D721Med (cell line): ENCODE measurements around the gene POLR2I.

Experiments
- DNase-seq: peaks from one replicate; pipeline ENCODE4 v3.0.0; 2011; ENCODE audit warnings: low spot score; ENCODE audit not compliant: insufficient read length
- FAIRE-seq: peaks from 2 replicates; lab custom pipeline; 2011; peaks lifted over from hg19 to GRCh38; lab: Jason Lieb, UNC
- TF ChIP-seq, protein P1 (sequence below): IDR thresholded peaks from 2 replicates; pipeline ENCODE4 v1.5.1; 2012; ENCODE audit warnings: mild to moderate bottlenecking, control low read depth; ENCODE audit not compliant: insufficient read depth; ENCODE audit errors: missing control alignments

POLR2I gene

DNA sequence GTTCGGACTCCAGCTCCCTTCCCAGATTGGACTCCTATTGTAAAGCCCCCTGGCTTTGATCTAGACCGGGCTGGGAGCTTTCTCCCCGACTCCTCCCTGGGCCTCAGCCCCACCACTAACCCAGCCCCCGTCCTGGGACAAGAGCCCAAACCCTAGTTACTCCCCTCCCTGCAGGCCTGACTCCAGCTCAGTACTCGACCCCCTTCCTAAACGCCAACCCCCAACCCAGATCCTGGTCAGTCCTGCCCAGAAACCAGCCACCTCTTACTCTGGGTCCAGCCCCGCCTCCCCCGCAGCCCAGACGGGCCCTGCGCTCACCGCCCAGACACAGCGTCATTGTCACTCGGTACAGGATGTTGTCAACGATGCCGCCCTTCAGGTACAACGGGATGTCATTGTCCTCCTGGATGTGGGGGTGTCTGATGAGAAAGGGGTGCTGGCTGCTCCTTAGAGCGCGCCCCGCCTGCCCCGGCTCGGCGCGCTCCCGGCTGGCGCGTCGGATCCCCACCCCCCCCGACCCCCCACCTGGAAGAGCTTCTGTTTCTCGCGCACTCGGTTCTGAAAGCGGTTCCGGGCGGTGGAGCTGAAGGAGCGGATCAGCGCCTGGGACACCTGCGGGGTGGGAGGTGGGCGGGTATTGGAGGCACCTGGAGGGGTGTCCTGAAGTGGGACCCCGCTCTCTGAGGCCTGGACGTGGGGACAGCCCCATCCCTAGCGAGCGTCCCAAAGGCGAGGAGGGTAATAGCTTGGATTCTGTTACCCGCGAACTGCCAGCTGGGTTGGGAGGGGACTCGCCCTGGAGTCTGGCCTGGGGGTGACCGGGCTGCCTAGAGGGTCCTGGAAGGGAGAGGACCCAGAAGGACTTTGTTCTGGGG lies 36.7 kb upstream of the POLR2I start:
- no peak for DNase-seq
- no peak for FAIRE-seq
- TF ChIP-seq, protein P1, sequence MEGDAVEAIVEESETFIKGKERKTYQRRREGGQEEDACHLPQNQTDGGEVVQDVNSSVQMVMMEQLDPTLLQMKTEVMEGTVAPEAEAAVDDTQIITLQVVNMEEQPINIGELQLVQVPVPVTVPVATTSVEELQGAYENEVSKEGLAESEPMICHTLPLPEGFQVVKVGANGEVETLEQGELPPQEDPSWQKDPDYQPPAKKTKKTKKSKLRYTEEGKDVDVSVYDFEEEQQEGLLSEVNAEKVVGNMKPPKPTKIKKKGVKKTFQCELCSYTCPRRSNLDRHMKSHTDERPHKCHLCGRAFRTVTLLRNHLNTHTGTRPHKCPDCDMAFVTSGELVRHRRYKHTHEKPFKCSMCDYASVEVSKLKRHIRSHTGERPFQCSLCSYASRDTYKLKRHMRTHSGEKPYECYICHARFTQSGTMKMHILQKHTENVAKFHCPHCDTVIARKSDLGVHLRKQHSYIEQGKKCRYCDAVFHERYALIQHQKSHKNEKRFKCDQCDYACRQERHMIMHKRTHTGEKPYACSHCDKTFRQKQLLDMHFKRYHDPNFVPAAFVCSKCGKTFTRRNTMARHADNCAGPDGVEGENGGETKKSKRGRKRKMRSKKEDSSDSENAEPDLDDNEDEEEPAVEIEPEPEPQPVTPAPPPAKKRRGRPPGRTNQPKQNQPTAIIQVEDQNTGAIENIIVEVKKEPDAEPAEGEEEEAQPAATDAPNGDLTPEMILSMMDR, result no peak

DNA sequence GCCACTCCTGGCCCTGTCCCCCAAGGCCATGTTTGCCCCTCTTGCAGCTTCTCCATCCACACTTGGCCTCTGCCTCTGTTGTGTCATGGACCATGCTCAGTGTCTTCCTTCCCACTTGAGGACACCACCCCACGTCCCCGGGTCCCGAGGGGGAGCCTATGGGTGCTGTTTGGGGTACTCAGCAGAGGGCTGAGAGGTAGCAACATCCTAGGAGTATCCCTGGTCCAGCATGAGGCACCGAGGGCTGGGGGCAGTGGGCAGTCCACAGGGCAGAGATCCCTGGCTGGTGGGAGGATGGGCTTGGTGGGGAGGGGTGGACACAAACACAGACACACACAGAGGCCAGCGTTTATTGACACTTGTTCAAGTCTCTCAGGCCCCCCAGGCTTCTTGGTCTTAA lies 35.9 kb upstream of the POLR2I start:
- DNase-seq (no peak), FAIRE-seq (no peak)
- TF ChIP-seq, protein P1, result no peak

DNA sequence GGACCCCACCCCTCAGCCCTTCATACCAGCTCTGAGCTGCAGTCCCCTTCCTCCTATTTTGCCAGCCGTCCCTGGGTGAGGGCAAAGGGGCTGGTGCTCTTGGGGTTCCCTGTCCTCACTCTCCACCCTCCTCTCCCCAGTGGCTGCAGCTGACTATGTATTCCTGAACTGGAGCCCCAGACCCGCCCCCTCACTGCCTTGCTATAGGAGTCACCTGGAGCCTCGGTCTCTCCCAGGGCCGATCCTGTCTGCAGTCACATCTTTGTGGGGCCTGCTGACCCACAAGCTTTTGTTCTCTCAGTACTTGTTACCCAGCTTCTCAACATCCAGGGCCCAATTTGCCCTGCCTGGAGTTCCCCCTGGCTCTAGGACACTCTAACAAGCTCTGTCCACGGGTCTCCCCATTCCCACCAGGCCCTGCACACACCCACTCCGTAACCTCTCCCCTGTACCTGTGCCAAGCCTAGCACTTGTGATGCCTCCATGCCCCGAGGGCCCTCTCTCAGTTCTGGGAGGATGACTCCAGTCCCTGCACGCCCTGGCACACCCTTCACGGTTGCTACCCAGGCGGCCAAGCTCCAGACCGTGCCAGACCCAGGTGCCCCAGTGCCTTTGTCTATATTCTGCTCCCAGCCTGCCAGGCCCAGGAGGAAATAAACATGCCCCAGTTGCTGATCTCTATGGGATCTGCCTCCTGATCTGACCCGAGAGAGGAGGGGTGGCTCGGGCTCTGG lies 35.2 kb upstream of the POLR2I start:
- TF ChIP-seq, protein P1, result no peak
- DNase-seq (no peak), FAIRE-seq (no peak)

DNA sequence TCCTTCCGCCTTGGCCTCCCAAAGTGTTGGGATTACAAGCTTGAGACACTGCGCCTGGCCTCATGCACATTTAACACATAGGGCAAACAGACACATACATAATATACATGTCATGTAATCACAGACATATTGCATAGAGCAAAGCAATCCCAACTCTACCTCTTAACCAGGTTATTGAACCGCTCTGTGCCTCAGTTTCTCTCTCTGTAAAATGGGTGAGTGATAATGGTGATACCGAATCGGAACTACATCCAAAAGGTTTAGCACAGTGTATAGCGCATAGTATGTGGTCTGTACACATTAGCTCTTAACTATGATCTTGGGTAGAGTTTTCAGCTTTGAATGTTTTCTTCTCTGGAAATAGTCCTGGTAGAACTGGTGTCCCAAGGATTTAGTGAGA lies 29.9 kb upstream of the POLR2I start:
- TF ChIP-seq, protein P1, result no peak
- FAIRE-seq (no peak), DNase-seq (no peak)

DNA sequence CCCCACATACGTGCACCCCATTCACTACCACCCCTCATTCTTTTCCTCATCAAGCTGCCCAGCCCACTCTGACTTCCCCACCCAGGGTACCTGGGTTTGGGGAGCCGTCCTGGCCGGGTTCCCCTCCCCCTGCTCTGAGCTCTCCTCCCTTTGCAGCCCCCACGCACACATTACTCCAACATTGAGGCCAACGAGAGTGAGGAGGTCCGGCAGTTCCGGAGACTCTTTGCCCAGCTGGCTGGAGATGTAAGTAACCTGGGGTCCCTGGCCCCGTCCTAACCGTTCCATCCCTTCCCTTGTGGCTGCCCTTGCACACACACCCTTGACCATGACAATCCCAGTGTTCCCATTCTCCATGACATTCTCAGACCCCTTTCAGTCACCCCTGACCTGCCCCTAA lies 27.8 kb upstream of the POLR2I start:
- FAIRE-seq (no peak), DNase-seq (no peak)
- TF ChIP-seq, protein P1, result no peak

DNA sequence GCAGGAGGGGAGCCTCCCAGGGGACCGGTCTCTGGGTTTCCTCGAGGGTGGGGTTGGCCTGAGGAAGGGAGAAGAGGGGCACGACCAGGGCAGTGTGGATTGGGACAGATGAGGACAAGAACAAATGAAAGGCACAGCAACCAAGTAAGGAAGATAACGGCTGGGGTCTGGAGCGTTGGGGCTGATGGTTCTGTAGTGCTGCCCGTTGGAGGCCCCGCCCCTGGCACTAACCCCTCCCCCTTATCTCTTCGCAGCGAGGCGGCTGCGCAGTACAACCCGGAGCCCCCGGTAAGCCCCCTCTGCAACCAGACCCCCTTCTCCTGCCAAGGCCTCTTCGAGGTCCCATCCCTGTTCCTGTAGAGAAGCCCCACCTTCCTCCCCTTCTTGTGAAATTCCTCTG lies 27.4 kb upstream of the POLR2I start:
- DNase-seq, result no peak
- no peak for FAIRE-seq
- TF ChIP-seq, protein P1, result no peak
